A549 (cell line): ENCODE measurements around the gene CACNA1I. TPM values are rescaled to one million over a fixed set of nuclear protein-coding genes. Genes with fewer than 3 reads are reported as not detected.

Source experiments
- ATAC-seq, 2 experiments: fragments of 200-7000 bp in 1 of 2; fragments of >200 bp in 1 of 2; cut with Nextera tagmentation in 1 of 2; cut with Tn5 transposase in 1 of 2; 3 replicates each; pipeline versions ENCODE4 v1.8.0 to v1.9.1; 2018 to 2020; ENCODE audit warnings: mild to moderate bottlenecking in 1 of 2, moderate library complexity in 1 of 2
- CTCF ChIA-PET: fragments of 300-600 bp; sonication (Branson Sonifier 250); formaldehyde crosslinking; extraction: SDS; loops from one replicate; lab custom pipeline; 2021; ENCODE audit warnings: antibody characterized with exemption, inconsistent platforms; lab: Yijun Ruan, JAX
- POLR2A ChIA-PET: fragments of 350-600 bp; formaldehyde crosslinking; extraction: SDS; loops from one replicate; lab custom pipeline; 2021; ENCODE audit warnings: antibody characterized with exemption, inconsistent platforms; lab: Yijun Ruan, JAX
- DNase-seq, 2 experiments: peaks; one replicate each; pipeline versions ENCODE4 v3.0.0 to v3.0.0-alpha.2; 2011 to 2016; ENCODE audit warnings: low read depth in 1 of 2, low spot score in 1 of 2
- FAIRE-seq: peaks from 2 replicates; lab custom pipeline; 2011; peaks lifted over from hg19 to GRCh38; lab: Jason Lieb, UNC
- H3K27ac ChIP-seq, 2 experiments: fragments of >200 bp; sonication (Bioruptor Twin); formaldehyde crosslinking; 3 replicates each; pipeline ENCODE4 v1.5.1; 2016 to 2017
- H3K4me1 ChIP-seq: fragments of >200 bp; sonication (Bioruptor Twin); formaldehyde crosslinking; 3 replicates; pipeline ENCODE4 v1.6.1; 2016
- H3K4me2 ChIP-seq: fragments of >200 bp; sonication (Bioruptor Twin); formaldehyde crosslinking; 3 replicates; pipeline ENCODE4 v1.6.1; 2016
- H3K4me3 ChIP-seq: fragments of >200 bp; sonication (Bioruptor Twin); formaldehyde crosslinking; 3 replicates; pipeline ENCODE4 v1.5.1; 2016
- H3K9me3 ChIP-seq: fragments of >200 bp; sonication (Bioruptor Twin); formaldehyde crosslinking; 3 replicates; pipeline ENCODE4 v1.6.1; 2016
- ATOH8 ChIP-seq: fragments of 250-450 bp; sonication (Bioruptor Pico); IDR thresholded peaks from 2 replicates; pipeline ENCODE4 v1.5.0; 2020; ENCODE audit warnings: low read depth, mild to moderate bottlenecking, moderate library complexity
- CBX2 ChIP-seq: fragments of 200-600 bp; sonication (generic); IDR thresholded peaks from 2 replicates; pipeline ENCODE4 v1.6.1; 2016; ENCODE audit warnings: low read depth, mild to moderate bottlenecking, borderline replicate concordance
- CEBPB ChIP-seq, 2 experiments: fragments of >200 bp in 1 of 2; sonication (Bioruptor Twin) in 1 of 2; formaldehyde crosslinking in 1 of 2; IDR thresholded peaks; 2 replicates each; pipeline ENCODE4 v1.6.1; 2012 to 2016
- EHMT2 ChIP-seq: fragments of 200-600 bp; sonication (generic); IDR thresholded peaks from 2 replicates; pipeline ENCODE4 v1.6.1; 2016; ENCODE audit warnings: antibody characterized with exemption, low read depth, mild to moderate bottlenecking, moderate library complexity
- ESRRA ChIP-seq: fragments of 150-350 bp; IDR thresholded peaks from 2 replicates; pipeline ENCODE4 v1.6.1; 2014; ENCODE audit warnings: mild to moderate bottlenecking, low read length, borderline replicate concordance
- FOSB ChIP-seq: fragments of 250-450 bp; sonication (Bioruptor Pico); IDR thresholded peaks from 2 replicates; pipeline ENCODE4 v1.5.0; 2020; ENCODE audit warnings: mild to moderate bottlenecking, moderate library complexity
- FOXS1 ChIP-seq: fragments of 250-450 bp; sonication (Bioruptor Pico); IDR thresholded peaks from 2 replicates; pipeline ENCODE4 v1.5.0; 2020; ENCODE audit warnings: mild to moderate bottlenecking, moderate library complexity
- HDAC2 ChIP-seq: fragments of 200-600 bp; sonication (generic); IDR thresholded peaks from 2 replicates; pipeline ENCODE4 v1.6.1; 2016
- HES2 ChIP-seq: fragments of >200 bp; sonication (Bioruptor Twin); formaldehyde crosslinking; IDR thresholded peaks from 2 replicates; pipeline ENCODE4 v1.6.1; 2016
- JUN ChIP-seq, 2 experiments: fragments of >200 bp; sonication (Bioruptor Twin); formaldehyde crosslinking; IDR thresholded peaks; 2 replicates in 1 of 2; 3 replicates in 1 of 2; pipeline ENCODE4 v1.6.1; 2016 to 2017
- MAFK ChIP-seq: fragments of 450-650 bp; IDR thresholded peaks from 2 replicates; pipeline ENCODE4 v1.6.1; 2014; ENCODE audit not compliant: partially characterized antibody
- NPAS2 ChIP-seq: fragments of 250-450 bp; sonication (Bioruptor Pico); IDR thresholded peaks from 2 replicates; pipeline ENCODE4 v1.8.0; 2022; ENCODE audit warnings: mild to moderate bottlenecking, moderate library complexity, borderline replicate concordance
- POLR2A ChIP-seq: IDR thresholded peaks from 2 replicates; pipeline ENCODE4 v1.6.1; 2012; ENCODE audit warnings: mild to moderate bottlenecking, low read length
- RAD21 ChIP-seq, 2 experiments: fragments of >200 bp in 1 of 2; sonication (Bioruptor Twin) in 1 of 2; formaldehyde crosslinking in 1 of 2; IDR thresholded peaks in 1 of 2; conservative IDR thresholded peaks in 1 of 2; 2 replicates in 1 of 2; 3 replicates in 1 of 2; pipeline ENCODE4 v1.6.1; 2012 to 2018; ENCODE audit warnings: inconsistent platforms in 1 of 2
- RNF2 ChIP-seq: fragments of 200-600 bp; sonication (generic); IDR thresholded peaks from 2 replicates; pipeline ENCODE4 v1.6.1; 2016; ENCODE audit warnings: low read depth, mild to moderate bottlenecking, antibody characterized with exemption, moderate library complexity, borderline replicate concordance
- TFCP2L1 ChIP-seq: fragments of 250-450 bp; sonication (Bioruptor Pico); IDR thresholded peaks from 2 replicates; pipeline ENCODE4 v1.5.0; 2021; ENCODE audit warnings: mild to moderate bottlenecking
- ZNF302 ChIP-seq: fragments of 250-450 bp; sonication (Bioruptor Pico); IDR thresholded peaks from 2 replicates; pipeline ENCODE4 v1.9.0; 2021; ENCODE audit warnings: inconsistent platforms, mild to moderate bottlenecking, moderate library complexity
- WGBS: methylation state at CpG from one replicate; pipeline ENCODE4 v1.1.6; 2017; ENCODE audit errors: missing lambda C conversion rate; 5-methylcytosine and 5-hydroxymethylcytosine counted together
- polyA plus RNA-seq, 4 experiments: library from polyadenylated mRNA; depleted of rRNA in 3 of 4; stranded (reverse); fragments of >200 nt; fragmentation: RNase III in 1 of 4; extraction: RNeasy Plus Mini Kit Qiagen cat#74134 plus additional on column Dnase treatment in 1 of 4; gene quantifications; 2 replicates in 3 of 4; 3 replicates in 1 of 4; pipeline ENCODE4 v1.2.3, GENCODE V29; 2011 to 2017
- TF ChIP-seq, protein P1 (sequence below): IDR thresholded peaks from 2 replicates; pipeline ENCODE4 v1.6.1; 2012
- TF ChIP-seq, protein P2 (sequence below): fragments of 200-600 bp; sonication (generic); IDR thresholded peaks from 2 replicates; pipeline ENCODE4 v1.6.1; 2016; ENCODE audit warnings: antibody characterized with exemption, mild to moderate bottlenecking, moderate library complexity

Gene CACNA1I
- polyA plus RNA-seq, 2 of the 4 experiments (the other 2 are of a cell fraction) = 0.03 to 0.13 TPM

DNA sequence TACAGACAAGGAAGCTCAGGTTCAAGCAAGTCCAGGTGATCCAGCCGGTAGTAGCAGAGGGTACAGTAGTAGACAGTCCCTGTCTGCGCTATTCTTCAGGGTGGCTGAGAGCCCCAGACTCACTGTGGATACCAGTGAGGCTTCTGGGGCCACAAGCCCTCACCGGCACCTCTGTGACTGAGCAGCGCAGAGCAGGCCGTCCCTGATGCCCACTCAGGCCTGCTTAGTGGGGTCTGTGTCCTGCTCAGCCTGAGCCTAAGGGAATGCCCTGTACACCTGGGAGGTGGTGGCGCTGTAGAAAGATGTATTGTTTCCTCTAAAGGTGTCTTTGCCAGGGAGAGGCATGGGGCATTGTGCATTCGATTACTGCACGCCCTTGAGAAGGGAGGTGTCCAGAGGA, 143.8 kb downstream of the CACNA1I start:
- TF ChIP-seq, protein P1, sequence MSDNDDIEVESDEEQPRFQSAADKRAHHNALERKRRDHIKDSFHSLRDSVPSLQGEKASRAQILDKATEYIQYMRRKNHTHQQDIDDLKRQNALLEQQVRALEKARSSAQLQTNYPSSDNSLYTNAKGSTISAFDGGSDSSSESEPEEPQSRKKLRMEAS = no peak
- TF ChIP-seq FOXS1 = no peak
- 53% methylated on average over 5 of the region's 8 CpGs for WGBS

DNA sequence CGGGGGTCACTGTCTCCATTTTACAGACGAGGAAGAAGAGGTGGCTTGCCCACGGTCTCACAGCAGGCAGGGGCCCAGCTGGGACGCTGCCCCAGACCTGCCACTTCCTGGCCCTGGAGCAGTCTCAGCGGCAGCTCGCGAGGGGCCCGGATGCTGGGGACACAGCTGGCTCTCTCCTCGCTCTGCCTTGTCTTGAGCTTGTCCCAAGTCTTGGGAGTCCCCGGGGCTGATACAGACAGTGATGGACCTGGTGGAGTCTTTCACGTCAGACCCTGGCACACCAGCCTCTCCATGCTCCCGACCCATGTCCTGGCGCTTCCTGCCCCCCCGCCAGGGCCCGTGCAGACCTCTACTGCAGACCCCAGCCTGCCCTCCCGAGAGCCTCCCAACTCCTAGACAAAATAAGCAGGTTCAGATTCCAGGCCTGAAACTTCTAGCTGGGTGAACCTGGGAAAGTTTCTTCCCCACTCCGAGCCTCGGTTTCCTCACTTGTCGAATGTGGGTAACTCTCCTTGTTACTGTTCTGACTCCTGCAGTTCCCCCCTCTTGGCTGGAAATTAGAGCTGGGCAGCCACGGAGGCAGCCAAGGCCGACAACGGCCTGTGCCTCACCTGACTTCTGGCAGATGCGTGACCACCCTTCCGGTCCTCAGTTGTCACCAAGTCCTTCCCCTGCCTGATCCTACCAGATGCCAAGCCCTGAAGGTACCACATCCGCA, 145.4 kb downstream of the CACNA1I start:
- Histone ChIP-seq H3K27ac (no peak overlapping the region), H3K9me3 (no peaks in the 10 kb centered on the region), H3K4me2 (no peak overlapping the region), H3K4me3 (no peak overlapping the region)
- ChIA-PET CTCF (interaction anchor here (1.7 kb wide), 1 partner anchor 10 kb away, joined by 4 read pairs; no protein-coding TSS in a partner anchor), POLR2A (no interaction called here)
- 65% methylated on average over 11 of the region's 25 CpGs for WGBS
- no peak for ATAC-seq
- FAIRE-seq = no peak
- no peak for DNase-seq
- TF ChIP-seq RAD21 (conservative IDR thresholded peaks at IDR 0.05 in 1 of 2, IDR thresholded peaks at IDR 0.05 in 1 of 2) (no peak), ESRRA (no peak), CEBPB (IDR thresholded peaks at IDR 0.05) (no peak)
- TF ChIP-seq, all 56 proteins: peak for 0
- no peaks in the 10 kb centered on the region for H3K4me1 ChIP-seq

More for the DNA sequence above, 143.8 kb downstream of the CACNA1I start:
- H3K9me3 ChIP-seq = no peaks in the 10 kb centered on the region
- POLR2A ChIA-PET = no interaction called here
- ATAC-seq (peak in 1 of 2 experiments; percentile 16; a peak in 1 of 6 replicates), DNase-seq (no peak), FAIRE-seq (no peak)
- no peak overlapping the region for H3K4me2 ChIP-seq
- H3K4me3 ChIP-seq = no peak overlapping the region
- no peaks in the 10 kb centered on the region for H3K4me1 ChIP-seq
- CTCF ChIA-PET = no interaction called here
- H3K27ac ChIP-seq = no peak overlapping the region

- no peaks in the 10 kb centered on the region for H3K9me3 ChIP-seq
- no peak overlapping the region for H3K4me2 ChIP-seq
- no peaks in the 10 kb centered on the region for H3K4me1 ChIP-seq
- TF ChIP-seq FOSB (CRISPR knock-in tag) (no peak), HES2 (no peak), ATOH8 (CRISPR knock-in tag) (no peak), POLR2A (no peak), JUN (IDR thresholded peaks at IDR 0.05) (no peak), NPAS2 (CRISPR knock-in tag) (no peak)
- CTCF ChIA-PET = interaction anchor here (1.7 kb wide), 1 partner anchor 9 kb away, joined by 4 read pairs; no protein-coding TSS in a partner anchor
- DNase-seq (no peak), ATAC-seq (no peak), FAIRE-seq (no peak)
- POLR2A ChIA-PET = no interaction called here
- WGBS = 66% methylated on average over 7 of the region's 10 CpGs
- no peak overlapping the region for H3K4me3 ChIP-seq
- H3K27ac ChIP-seq = no peak overlapping the region
Measured at GRCh38 chr22:39716534-39716933, 146.0 kb downstream of the CACNA1I start.

DNA sequence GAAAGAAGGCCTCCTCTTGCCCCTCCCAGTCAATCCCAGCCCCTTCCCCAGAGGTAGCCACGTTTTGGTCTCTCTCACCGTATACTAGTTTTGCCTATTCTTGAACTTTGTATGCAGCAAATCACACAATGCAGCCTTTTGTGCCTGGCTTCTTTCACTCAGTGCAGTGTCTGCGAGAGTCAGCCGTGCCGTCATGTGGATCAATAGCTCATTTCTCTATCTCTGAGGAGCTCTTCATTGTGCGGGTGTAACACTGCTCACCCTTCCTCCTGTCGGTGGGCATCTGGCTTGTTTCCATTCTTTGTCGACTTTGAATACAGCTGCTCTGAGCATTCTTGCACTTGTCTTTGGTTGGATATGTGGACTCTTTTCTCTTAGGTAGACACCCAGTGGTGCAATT, 146.5 kb downstream of the CACNA1I start:
- no peak for TF ChIP-seq CBX2
- TF ChIP-seq HDAC2 = no peak
- TF ChIP-seq EHMT2 = no peak
- TF ChIP-seq POLR2A = no peak
- TF ChIP-seq, protein P2, sequence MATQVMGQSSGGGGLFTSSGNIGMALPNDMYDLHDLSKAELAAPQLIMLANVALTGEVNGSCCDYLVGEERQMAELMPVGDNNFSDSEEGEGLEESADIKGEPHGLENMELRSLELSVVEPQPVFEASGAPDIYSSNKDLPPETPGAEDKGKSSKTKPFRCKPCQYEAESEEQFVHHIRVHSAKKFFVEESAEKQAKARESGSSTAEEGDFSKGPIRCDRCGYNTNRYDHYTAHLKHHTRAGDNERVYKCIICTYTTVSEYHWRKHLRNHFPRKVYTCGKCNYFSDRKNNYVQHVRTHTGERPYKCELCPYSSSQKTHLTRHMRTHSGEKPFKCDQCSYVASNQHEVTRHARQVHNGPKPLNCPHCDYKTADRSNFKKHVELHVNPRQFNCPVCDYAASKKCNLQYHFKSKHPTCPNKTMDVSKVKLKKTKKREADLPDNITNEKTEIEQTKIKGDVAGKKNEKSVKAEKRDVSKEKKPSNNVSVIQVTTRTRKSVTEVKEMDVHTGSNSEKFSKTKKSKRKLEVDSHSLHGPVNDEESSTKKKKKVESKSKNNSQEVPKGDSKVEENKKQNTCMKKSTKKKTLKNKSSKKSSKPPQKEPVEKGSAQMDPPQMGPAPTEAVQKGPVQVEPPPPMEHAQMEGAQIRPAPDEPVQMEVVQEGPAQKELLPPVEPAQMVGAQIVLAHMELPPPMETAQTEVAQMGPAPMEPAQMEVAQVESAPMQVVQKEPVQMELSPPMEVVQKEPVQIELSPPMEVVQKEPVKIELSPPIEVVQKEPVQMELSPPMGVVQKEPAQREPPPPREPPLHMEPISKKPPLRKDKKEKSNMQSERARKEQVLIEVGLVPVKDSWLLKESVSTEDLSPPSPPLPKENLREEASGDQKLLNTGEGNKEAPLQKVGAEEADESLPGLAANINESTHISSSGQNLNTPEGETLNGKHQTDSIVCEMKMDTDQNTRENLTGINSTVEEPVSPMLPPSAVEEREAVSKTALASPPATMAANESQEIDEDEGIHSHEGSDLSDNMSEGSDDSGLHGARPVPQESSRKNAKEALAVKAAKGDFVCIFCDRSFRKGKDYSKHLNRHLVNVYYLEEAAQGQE = no peak
- TF ChIP-seq NPAS2 (CRISPR knock-in tag) = no peak
- TF ChIP-seq RNF2 = no peak
- no peak for TF ChIP-seq ZNF302 (CRISPR knock-in tag)
- TF ChIP-seq TFCP2L1 (CRISPR knock-in tag) = no peak
- no peak for TF ChIP-seq MAFK
- DNase-seq (no peak), FAIRE-seq (no peak), ATAC-seq (no peak)
- Histone ChIP-seq H3K4me1 (no peaks in the 10 kb centered on the region), H3K9me3 (no peaks in the 10 kb centered on the region), H3K27ac (no peak overlapping the region), H3K4me2 (no peak overlapping the region), H3K4me3 (no peak overlapping the region)
- CTCF ChIA-PET = interaction anchor here (1.7 kb wide), 1 partner anchor 9 kb away, joined by 4 read pairs; no protein-coding TSS in a partner anchor
- POLR2A ChIA-PET = no interaction called here
- 80% methylated on average over 8 of the region's 8 CpGs for WGBS
